WERI-Rb-1 (cell line): ENCODE data around the gene LIMK1.

Experiments
- DNase-seq: peaks from one replicate; pipeline ENCODE4 v3.0.0-alpha.2; 2020
- H3K27ac ChIP-seq: fragments of 250-450 bp; sonication (Bioruptor Pico); 2 replicates; pipeline ENCODE4 v1.5.1; 2020; ENCODE audit warnings: mild to moderate bottlenecking, moderate library complexity
- H3K27me3 ChIP-seq: fragments of 250-450 bp; sonication (Bioruptor Pico); 2 replicates; pipeline ENCODE4 v1.5.1; 2021; ENCODE audit warnings: mild to moderate bottlenecking, low read depth, moderate library complexity; ENCODE audit not compliant: insufficient read depth, severe bottlenecking
- H3K36me3 ChIP-seq: fragments of 250-450 bp; sonication (Bioruptor Pico); 2 replicates; pipeline ENCODE4 v1.5.1; 2020; ENCODE audit warnings: mild to moderate bottlenecking, moderate library complexity
- H3K4me3 ChIP-seq: 2 replicates; pipeline ENCODE4 v1.5.1; 2011; ENCODE audit warnings: low read depth, mild to moderate bottlenecking, control low read depth, low read length
- H3K9me3 ChIP-seq: fragments of 250-450 bp; sonication (Bioruptor Pico); 2 replicates; pipeline ENCODE4 v1.5.1; 2021; ENCODE audit warnings: mild to moderate bottlenecking, moderate library complexity; ENCODE audit not compliant: severe bottlenecking
- CTCF ChIP-seq: IDR thresholded peaks from 2 replicates; pipeline ENCODE4 v1.5.1; 2011; ENCODE audit warnings: low read depth, mild to moderate bottlenecking, control low read depth, inconsistent platforms, low read length

Gene LIMK1

GRCh38 chr7:74083928-74084721 lies 521 bp downstream of the LIMK1 start:
- TF ChIP-seq CTCF, result no peak
- peaks cover 30% of the 10 kb centered on the region for H3K36me3 ChIP-seq
- DNase-seq, result peak; percentile 48
- H3K27ac ChIP-seq, result peak overlapping the region; percentile 64
- no peaks in the 10 kb centered on the region for H3K27me3 ChIP-seq
- peak overlapping the region; percentile 54 for H3K4me3 ChIP-seq
- no peaks in the 10 kb centered on the region for H3K9me3 ChIP-seq

GRCh38 chr7:74084722-74085578 lies 1.3 kb downstream of the LIMK1 start:
- no peak for TF ChIP-seq CTCF
- peaks cover 31% of the 10 kb centered on the region for H3K36me3 ChIP-seq
- H3K27me3 ChIP-seq, result no peaks in the 10 kb centered on the region
- H3K27ac ChIP-seq, result peak overlapping the region; percentile 64; the same call in 1 of the 2 replicates
- no peak for DNase-seq
- peak overlapping the region; percentile 54 for H3K4me3 ChIP-seq
- H3K9me3 ChIP-seq, result no peaks in the 10 kb centered on the region

- DNase-seq, result no peak
- TF ChIP-seq CTCF, result no peak
- no peaks in the 10 kb centered on the region for H3K27me3 ChIP-seq
- peaks cover 31% of the 10 kb centered on the region for H3K36me3 ChIP-seq
- no peaks in the 10 kb centered on the region for H3K9me3 ChIP-seq
- no peak overlapping the region for H3K27ac ChIP-seq
- H3K4me3 ChIP-seq, result no peak overlapping the region
Observed at GRCh38 chr7:74087791-74088453, 4.3 kb downstream of the LIMK1 start.

- no peak overlapping the region for H3K27ac ChIP-seq
Observed at GRCh38 chr7:74092321-74092963, 8.8 kb downstream of the LIMK1 start.

More at GRCh38 chr7:74092321-74092963, 8.8 kb downstream of the LIMK1 start:
- H3K9me3 ChIP-seq, result peaks cover 3% of the 10 kb centered on the region
- H3K36me3 ChIP-seq, result peaks cover 26% of the 10 kb centered on the region
- no peaks in the 10 kb centered on the region for H3K27me3 ChIP-seq
- TF ChIP-seq CTCF, result no peak
- no peak for DNase-seq
- no peak overlapping the region for H3K4me3 ChIP-seq
